Brain microvascular endothelial cell (primary cell): ENCODE measurements around the gene SUSD1.

Experiments used
- DNase-seq: peaks from one replicate; pipeline ENCODE4 v3.0.0-alpha.2; 2020
- H3K27ac ChIP-seq: fragments of 250-450 bp; sonication (Bioruptor Pico); 2 replicates; pipeline ENCODE4 v1.5.1; 2020; ENCODE audit warnings: mild to moderate bottlenecking, moderate library complexity
- H3K27me3 ChIP-seq: fragments of 250-450 bp; sonication (Bioruptor Pico); replicated peaks from 2 replicates; pipeline ENCODE4 v1.5.1; 2020; ENCODE audit warnings: mild to moderate bottlenecking
- H3K36me3 ChIP-seq: fragments of 250-450 bp; sonication (Bioruptor Pico); replicated peaks from 2 replicates; pipeline ENCODE4 v1.5.1; 2020; ENCODE audit warnings: mild to moderate bottlenecking
- H3K4me3 ChIP-seq: 2 replicates; pipeline ENCODE4 v1.5.1; 2011; ENCODE audit warnings: low read depth, mild to moderate bottlenecking, control low read depth, low read length, moderate library complexity
- in situ Hi-C: cut with HindIII; loops from 2 replicates; pipeline ENCODE4 v1.10.0; 2017; ENCODE audit warnings: low sequenced_read_pairs, low pct_ligation_motif_present
- TF ChIP-seq, protein P1 (sequence below): IDR thresholded peaks from 2 replicates; pipeline ENCODE4 v1.5.1; 2011; ENCODE audit warnings: low read depth, mild to moderate bottlenecking, moderate library complexity, low read length, control low read depth, inconsistent platforms; ENCODE audit errors: missing control alignments

The SUSD1 gene

DNA sequence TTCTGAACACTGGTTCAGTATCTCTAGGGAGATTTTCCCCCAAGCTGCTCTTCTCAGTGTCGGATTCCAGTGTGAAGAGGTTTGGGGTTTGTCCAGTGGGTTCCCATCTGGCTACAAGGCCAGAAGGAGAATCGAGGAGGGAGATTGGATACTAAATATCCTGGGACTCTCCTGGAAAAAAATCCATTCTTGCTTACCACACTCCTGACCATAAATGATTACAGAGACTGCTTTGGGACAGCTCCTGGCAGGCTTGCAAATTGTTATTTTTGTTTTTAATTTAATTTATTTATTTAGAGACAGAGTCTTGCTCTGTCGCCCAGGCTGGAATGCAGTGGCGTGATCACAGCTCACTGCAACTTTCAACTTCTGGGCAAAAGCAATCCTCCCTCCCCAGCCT lies 4.7 kb upstream of the SUSD1 start:
- no peak for DNase-seq
- Histone ChIP-seq H3K36me3 (no peaks in the 10 kb centered on the region), H3K27ac (no peak overlapping the region), H3K4me3 (no peak overlapping the region), H3K27me3 (no peaks in the 10 kb centered on the region)
- TF ChIP-seq, protein P1, sequence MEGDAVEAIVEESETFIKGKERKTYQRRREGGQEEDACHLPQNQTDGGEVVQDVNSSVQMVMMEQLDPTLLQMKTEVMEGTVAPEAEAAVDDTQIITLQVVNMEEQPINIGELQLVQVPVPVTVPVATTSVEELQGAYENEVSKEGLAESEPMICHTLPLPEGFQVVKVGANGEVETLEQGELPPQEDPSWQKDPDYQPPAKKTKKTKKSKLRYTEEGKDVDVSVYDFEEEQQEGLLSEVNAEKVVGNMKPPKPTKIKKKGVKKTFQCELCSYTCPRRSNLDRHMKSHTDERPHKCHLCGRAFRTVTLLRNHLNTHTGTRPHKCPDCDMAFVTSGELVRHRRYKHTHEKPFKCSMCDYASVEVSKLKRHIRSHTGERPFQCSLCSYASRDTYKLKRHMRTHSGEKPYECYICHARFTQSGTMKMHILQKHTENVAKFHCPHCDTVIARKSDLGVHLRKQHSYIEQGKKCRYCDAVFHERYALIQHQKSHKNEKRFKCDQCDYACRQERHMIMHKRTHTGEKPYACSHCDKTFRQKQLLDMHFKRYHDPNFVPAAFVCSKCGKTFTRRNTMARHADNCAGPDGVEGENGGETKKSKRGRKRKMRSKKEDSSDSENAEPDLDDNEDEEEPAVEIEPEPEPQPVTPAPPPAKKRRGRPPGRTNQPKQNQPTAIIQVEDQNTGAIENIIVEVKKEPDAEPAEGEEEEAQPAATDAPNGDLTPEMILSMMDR = no peak
- in situ Hi-C loops = no loop called here

DNA sequence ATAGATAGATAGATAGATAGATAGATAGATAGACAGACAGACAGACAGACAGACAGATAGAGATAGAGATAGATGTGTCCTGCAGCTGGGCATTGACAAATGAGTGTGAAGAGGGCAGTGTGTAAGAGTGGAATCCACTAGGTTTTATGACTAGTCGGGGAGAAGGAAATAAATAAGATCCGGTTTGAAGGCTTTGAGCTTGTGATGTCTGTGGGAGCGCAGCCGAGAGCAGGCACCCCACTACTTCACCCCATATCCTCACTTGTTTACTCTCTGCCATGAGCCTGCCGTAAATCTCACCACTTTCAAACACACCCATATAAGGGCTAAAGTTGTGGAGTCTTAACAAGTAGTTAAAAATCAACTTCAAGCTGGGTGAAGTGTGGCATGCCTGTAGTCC lies 1.4 kb upstream of the SUSD1 start:
- TF ChIP-seq, protein P1 = no peak
- Histone ChIP-seq H3K27ac (no peak overlapping the region), H3K4me3 (no peak overlapping the region), H3K36me3 (no peaks in the 10 kb centered on the region), H3K27me3 (no peaks in the 10 kb centered on the region)
- in situ Hi-C loops = no loop called here
- DNase-seq = no peak

DNA sequence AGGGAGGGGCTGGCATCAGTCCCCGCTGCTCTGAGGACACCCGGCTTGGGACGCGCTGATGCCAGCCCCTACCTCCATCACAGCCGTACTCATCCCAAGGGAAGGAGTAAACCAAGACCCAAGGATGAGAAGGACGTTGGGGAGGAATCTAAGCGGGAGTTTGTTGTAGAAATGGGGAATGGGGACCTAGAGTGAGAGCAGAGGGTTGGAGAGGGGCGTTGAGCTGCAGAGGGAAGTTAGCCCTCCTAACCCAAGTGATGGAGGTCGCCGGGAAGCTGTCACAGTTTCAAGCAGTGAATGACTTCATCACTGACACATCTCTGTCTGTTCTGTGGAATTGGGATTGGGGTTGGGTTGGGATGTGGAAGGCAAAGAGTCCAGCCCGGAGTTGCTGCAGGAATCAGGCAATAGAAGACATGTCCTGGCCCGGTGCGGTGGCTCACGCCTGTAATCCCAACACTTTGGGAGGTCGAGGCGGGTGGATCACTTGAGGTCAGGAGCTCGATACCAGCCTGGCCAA lies 759 bp upstream of the SUSD1 start:
- Histone ChIP-seq H3K27ac (no peak overlapping the region), H3K4me3 (peak overlapping the region; percentile 59), H3K27me3 (no peaks in the 10 kb centered on the region), H3K36me3 (no peaks in the 10 kb centered on the region)
- no peak for DNase-seq
- TF ChIP-seq, protein P1 = no peak
- in situ Hi-C loops = no loop called here

DNA sequence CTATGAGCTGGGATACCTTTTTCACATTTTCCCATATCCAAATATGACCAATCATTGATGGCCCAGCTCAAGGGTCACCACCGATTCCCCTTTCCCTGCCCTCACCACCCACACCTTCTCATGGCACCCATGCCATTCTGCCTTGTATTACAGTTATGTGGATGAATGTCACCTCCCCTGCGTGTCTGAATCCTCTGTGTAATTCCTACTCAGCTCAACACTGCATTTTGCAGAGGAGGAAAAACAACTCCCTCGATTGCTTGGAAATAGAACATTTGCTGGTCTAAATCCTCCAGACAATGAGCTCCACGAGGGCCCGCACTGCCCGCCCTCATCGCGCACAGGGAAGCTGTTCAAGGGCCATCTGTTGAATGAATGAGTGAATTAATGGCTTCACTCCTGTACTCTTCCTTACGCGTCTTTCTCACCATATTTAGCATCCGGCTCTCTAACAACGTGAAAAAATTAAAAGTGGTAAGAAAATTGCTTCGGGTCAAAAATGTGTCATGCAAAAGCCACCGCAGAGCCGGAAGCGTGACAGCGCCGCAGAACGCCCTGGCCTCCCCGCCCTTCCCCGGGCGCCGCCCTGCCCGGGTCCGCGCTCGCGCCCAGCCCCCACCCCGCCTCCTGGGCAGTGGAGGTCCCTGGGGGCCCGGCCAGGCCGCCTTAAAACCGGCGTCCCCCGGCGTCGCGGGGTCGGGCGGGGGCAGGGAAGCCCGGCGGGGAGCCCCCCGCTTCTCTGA lies 704 bp downstream of the SUSD1 start:
- Histone ChIP-seq H3K27me3 (no peaks in the 10 kb centered on the region), H3K27ac (no peak overlapping the region), H3K36me3 (no peaks in the 10 kb centered on the region), H3K4me3 (peak overlapping the region; percentile 59)
- no peak for DNase-seq
- TF ChIP-seq, protein P1 = no peak
- in situ Hi-C loops = no loop called here

DNA sequence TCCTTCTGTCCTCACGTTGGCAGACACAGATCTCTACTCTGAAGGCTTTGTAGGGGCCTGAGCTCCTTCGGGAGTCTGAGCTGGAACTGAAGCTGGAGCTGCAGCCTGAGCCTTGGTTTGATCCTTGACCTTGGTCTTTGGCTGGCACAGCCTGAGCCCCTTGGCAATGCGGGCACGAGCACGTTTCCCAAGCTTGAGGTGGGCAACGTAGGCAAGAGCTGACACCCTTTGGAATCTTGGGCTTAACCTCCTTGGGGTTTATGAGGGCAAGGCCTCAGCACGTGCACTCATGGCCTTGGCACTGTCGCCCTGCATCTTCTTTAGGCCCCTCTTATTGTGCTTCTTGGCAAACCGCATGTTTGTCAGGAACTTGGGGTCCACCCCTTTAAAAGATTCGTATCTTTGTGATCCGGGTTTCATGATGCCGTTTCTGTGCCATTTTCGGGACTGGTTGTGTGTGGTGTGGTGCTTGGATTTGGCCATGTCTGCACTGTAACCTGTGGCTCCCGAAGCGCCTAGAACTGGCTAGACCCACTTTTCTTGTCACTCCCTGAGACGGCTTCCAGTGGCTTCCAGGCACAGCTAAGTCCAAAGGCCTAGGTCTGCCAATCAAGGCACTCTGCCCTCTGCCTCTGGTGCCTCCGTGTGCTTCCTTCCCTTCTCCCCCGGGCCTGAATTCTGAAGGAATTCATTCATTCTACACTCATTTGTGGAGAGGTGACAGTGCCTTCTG lies 1.4 kb downstream of the SUSD1 start:
- no peaks in the 10 kb centered on the region for H3K27me3 ChIP-seq
- TF ChIP-seq, protein P1 = no peak
- H3K27ac ChIP-seq = no peak overlapping the region
- no peak overlapping the region for H3K4me3 ChIP-seq
- DNase-seq = no peak
- in situ Hi-C loops = no loop called here
- H3K36me3 ChIP-seq = no peaks in the 10 kb centered on the region
